Activated B cell treated with CpG ODN at 0.5 μM for 24 hours (primary cell): ENCODE results near the gene GNG12. TPM values are rescaled to one million over a fixed set of nuclear protein-coding genes. Genes with fewer than 3 reads are reported as not detected.

Experiments
- ATAC-seq: fragments of 200-7000 bp; cut with Tn5 transposase; one replicate; pipeline ENCODE4 v1.10.0; 2021; ENCODE audit warnings: low read depth, mild to moderate bottlenecking, moderate library complexity
- CTCF ChIA-PET: fragments of 350-600 bp; sonication (Branson Sonifier 250); formaldehyde crosslinking; loops from one replicate; lab custom pipeline; 2021; ENCODE audit warnings: antibody characterized with exemption; lab: Charles Lee
- POLR2A ChIA-PET: fragments of 350-600 bp; sonication (Branson Sonifier 250); formaldehyde crosslinking; loops from one replicate; lab custom pipeline; 2021; ENCODE audit warnings: antibody characterized with exemption; lab: Charles Lee
- DNase-seq: peaks from one replicate; pipeline ENCODE4 v3.0.0; 2022
- H3K27ac Mint-ChIP-seq: one replicate; pipeline ENCODE4 v1.8.0; 2020; ENCODE audit warnings: mixed read lengths
- H3K27me3 Mint-ChIP-seq: one replicate; pipeline ENCODE4 v1.8.0; 2021; ENCODE audit warnings: mixed read lengths
- H3K36me3 Mint-ChIP-seq: one replicate; pipeline ENCODE4 v1.8.0; 2021; ENCODE audit warnings: low read depth, mixed read lengths
- H3K4me1 Mint-ChIP-seq: one replicate; pipeline ENCODE4 v1.8.0; 2021; ENCODE audit warnings: mixed read lengths
- H3K4me3 Mint-ChIP-seq: one replicate; pipeline ENCODE4 v1.8.0; 2020; ENCODE audit warnings: mild to moderate bottlenecking, mixed read lengths
- H3K9me3 Mint-ChIP-seq: one replicate; pipeline ENCODE4 v1.8.0; 2020; ENCODE audit warnings: mixed read lengths
- intact Hi-C: fragments of 100-400 bp; cut with micrococcal nuclease; formaldehyde crosslinking; loops from one replicate; pipeline ENCODE4 v1.15.1; 2024
- total RNA-seq: library from RNA; stranded (reverse); gene quantifications from 2 replicates; pipeline ENCODE4 v1.2.3, GENCODE V29; 2022
- TF ChIP-seq, protein P1 (sequence below): fragments of 200-600 bp; IDR thresholded peaks from one replicate; pipeline ENCODE4 v1.8.0; 2022; ENCODE audit warnings: antibody characterized with exemption, mild to moderate bottlenecking

GNG12 gene
- total RNA-seq, 1 donor from 2014 or later, result not detected

DNA sequence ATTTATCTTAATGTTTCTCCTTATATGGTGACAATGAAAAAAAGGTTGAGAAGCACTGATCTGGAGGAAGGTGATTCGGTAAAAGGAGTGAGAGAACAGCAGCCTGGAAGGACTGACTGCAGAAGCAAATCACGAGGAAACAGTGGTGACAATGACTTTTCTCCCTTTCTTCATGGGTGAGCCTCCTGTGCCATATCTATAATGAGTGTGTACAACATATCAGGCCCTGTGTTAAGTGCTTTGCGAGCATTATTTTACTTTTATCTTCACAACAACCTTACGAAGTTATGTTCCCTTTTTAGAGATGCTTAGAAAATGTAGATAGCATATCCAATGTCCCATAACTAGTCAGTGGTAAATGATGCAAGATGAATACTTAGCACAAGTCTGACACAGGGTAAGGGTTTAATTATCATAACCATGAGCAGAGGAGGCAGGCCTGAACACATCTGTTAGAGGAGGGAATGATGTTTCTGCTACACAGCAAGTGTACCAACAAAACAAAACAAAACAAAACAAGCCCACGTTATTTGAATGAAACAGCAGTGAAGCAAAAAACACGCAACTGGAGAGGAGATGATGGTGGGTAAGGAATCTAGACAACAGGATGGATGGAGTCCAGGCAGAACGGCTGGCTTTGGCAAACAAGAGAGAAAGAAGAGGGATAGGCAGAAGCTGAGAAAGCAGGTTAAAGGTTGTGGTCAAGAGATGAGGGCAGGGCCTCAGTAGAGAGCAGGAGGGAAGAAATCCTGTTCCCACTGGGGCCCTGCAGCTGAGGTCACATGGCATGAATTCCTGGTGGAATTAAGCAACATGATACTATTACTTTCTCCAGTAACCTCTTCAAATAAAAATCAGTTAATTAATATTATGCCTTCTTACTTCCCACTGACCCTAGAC lies 29.6 kb downstream of the GNG12 start:
- H3K4me1 Mint-ChIP-seq, result no peaks in the 10 kb centered on the region
- CTCF ChIA-PET, result no interaction called here
- H3K36me3 Mint-ChIP-seq, result no peaks in the 10 kb centered on the region
- peaks cover 27% of the 10 kb centered on the region for H3K27me3 Mint-ChIP-seq
- DNase-seq (no peak), ATAC-seq (no peak)
- H3K4me3 Mint-ChIP-seq, result no peak overlapping the region
- intact Hi-C loops, result no loop called here
- POLR2A ChIA-PET, result no interaction called here
- H3K9me3 Mint-ChIP-seq, result no peaks in the 10 kb centered on the region
- H3K27ac Mint-ChIP-seq, result no peak overlapping the region
- TF ChIP-seq, protein P1, sequence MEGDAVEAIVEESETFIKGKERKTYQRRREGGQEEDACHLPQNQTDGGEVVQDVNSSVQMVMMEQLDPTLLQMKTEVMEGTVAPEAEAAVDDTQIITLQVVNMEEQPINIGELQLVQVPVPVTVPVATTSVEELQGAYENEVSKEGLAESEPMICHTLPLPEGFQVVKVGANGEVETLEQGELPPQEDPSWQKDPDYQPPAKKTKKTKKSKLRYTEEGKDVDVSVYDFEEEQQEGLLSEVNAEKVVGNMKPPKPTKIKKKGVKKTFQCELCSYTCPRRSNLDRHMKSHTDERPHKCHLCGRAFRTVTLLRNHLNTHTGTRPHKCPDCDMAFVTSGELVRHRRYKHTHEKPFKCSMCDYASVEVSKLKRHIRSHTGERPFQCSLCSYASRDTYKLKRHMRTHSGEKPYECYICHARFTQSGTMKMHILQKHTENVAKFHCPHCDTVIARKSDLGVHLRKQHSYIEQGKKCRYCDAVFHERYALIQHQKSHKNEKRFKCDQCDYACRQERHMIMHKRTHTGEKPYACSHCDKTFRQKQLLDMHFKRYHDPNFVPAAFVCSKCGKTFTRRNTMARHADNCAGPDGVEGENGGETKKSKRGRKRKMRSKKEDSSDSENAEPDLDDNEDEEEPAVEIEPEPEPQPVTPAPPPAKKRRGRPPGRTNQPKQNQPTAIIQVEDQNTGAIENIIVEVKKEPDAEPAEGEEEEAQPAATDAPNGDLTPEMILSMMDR, result no peak

- POLR2A ChIA-PET, result no interaction called here
- TF ChIP-seq, protein P1, result no peak
- Mint-ChIP-seq H3K9me3 (no peaks in the 10 kb centered on the region), H3K27me3 (peaks cover 26% of the 10 kb centered on the region), H3K4me3 (no peak overlapping the region), H3K36me3 (no peaks in the 10 kb centered on the region), H3K27ac (no peak overlapping the region), H3K4me1 (no peaks in the 10 kb centered on the region)
- ATAC-seq, result no peak
- intact Hi-C loops, result no loop called here
- no peak for DNase-seq
- CTCF ChIA-PET, result no interaction called here
Measured at GRCh38 chr1:67802565-67802964, 30.7 kb downstream of the GNG12 start.

GRCh38 chr1:67801903-67802302 lies 31.4 kb downstream of the GNG12 start:
- POLR2A ChIA-PET, result no interaction called here

DNA sequence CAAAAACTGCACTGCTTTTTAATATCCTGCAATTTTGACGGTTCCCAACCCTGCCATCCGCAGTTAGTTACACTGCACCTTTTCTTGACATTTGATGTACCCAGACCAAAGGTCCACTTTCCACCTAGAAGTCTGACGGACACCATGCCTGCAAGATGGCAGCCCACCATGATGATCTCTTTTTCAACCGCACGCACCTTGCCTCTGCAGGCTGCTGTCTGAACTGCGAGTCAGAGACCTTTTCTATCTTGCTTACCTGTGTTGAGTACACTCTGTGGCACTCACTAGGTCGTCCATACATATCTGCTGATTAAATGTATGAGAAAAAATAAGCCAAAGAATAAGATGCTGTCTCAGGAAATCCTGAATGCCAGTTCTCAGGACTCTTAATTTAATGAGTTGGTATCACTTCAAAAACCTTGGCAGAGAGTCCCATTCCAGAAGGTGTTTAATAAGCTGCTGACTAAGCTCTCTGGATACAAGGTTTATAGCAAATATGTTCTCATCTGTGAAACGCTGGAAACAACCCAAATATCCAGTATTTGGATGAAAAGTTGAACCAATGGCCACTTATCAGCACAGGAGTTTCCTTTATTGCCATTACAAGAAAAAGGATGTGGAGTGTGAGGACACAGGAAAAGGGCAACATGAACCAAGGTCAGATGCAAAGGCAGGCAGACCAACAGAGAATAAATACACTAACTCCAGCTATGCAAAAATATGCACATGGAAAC lies 37.9 kb downstream of the GNG12 start:
- ChIA-PET POLR2A (no interaction called here), CTCF (interaction anchor here (1.2 to 1.4 kb wide), 2 partner anchors 28 to 35 kb away, joined by 4 read pairs; no protein-coding TSS in a partner anchor)
- ATAC-seq (no peak), DNase-seq (no peak)
- H3K36me3 Mint-ChIP-seq, result no peaks in the 10 kb centered on the region
- H3K4me3 Mint-ChIP-seq, result no peak overlapping the region
- H3K4me1 Mint-ChIP-seq, result no peaks in the 10 kb centered on the region
- intact Hi-C loops, result no loop called here
- TF ChIP-seq, protein P1, result no peak
- no peaks in the 10 kb centered on the region for H3K9me3 Mint-ChIP-seq
- H3K27me3 Mint-ChIP-seq, result peaks cover 10% of the 10 kb centered on the region
- H3K27ac Mint-ChIP-seq, result no peak overlapping the region

More at GRCh38 chr1:67801903-67802302, 31.4 kb downstream of the GNG12 start:
- H3K9me3 Mint-ChIP-seq, result no peaks in the 10 kb centered on the region
- H3K27me3 Mint-ChIP-seq, result peaks cover 30% of the 10 kb centered on the region
- H3K36me3 Mint-ChIP-seq, result no peaks in the 10 kb centered on the region
- H3K4me1 Mint-ChIP-seq, result no peaks in the 10 kb centered on the region
- no peak overlapping the region for H3K27ac Mint-ChIP-seq
- TF ChIP-seq, protein P1, result no peak
- H3K4me3 Mint-ChIP-seq, result no peak overlapping the region
- intact Hi-C loops, result no loop called here
- no peak for DNase-seq
- CTCF ChIA-PET, result no interaction called here
- no peak for ATAC-seq

DNA sequence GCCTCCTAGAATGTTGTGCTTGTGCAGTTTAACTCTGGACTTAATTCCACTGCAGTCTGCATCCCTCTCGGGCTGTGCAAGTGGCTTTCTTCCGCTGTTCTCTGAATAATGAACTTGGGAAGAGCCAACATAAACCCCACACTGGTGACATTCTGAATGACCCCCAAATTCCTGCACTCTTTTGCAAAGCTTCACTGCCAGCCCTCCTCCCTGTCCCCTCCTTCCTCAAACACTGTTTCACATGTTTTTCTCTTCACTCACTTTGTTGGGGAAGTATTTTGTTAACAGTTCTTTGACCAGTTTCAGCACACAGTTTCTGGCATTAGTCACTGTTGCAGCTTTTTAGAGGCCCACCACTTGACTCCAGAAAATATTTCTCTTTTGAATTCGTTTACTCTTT lies 39.7 kb downstream of the GNG12 start:
- CTCF ChIA-PET, result no interaction called here
- intact Hi-C loops, result no loop called here
- H3K27me3 Mint-ChIP-seq, result peaks cover 10% of the 10 kb centered on the region
- no peaks in the 10 kb centered on the region for H3K4me1 Mint-ChIP-seq
- DNase-seq (no peak), ATAC-seq (no peak)
- POLR2A ChIA-PET, result no interaction called here
- H3K9me3 Mint-ChIP-seq, result no peaks in the 10 kb centered on the region
- TF ChIP-seq, protein P1, result no peak
- H3K36me3 Mint-ChIP-seq, result no peaks in the 10 kb centered on the region
- H3K4me3 Mint-ChIP-seq, result no peak overlapping the region
- no peak overlapping the region for H3K27ac Mint-ChIP-seq
